Central memory CD8-positive, alpha-beta T cell (primary cell): ENCODE measurements around the gene STARD5.
"Not testable (repeated sequence)": the region's sequence is repeated elsewhere in the genome, so short reads cannot be mapped to it uniquely, and the experiment has no call there.

ENCODE experiments used
- ATAC-seq: fragments of 150-1000 bp; cut with Tn5 transposase; replicated peaks from 2 replicates; pipeline ENCODE4 v1.10.0; 2022; ENCODE audit warnings: mild to moderate bottlenecking, moderate FRiP score, moderate number of reproducible peaks; ENCODE audit not compliant: poor library complexity, severe bottlenecking; ENCODE audit errors: extremely low read depth
- DNase-seq, 2 donors: peaks; one replicate each; pipeline ENCODE4 v3.0.0; 2021; ENCODE audit warnings: low spot score in 2 of 2
- H3K27ac Mint-ChIP-seq: one replicate; pipeline ENCODE4 v1.8.0; 2022; ENCODE audit warnings: low read depth, mild to moderate bottlenecking, moderate library complexity, mixed read lengths
- H3K27me3 Mint-ChIP-seq: one replicate; pipeline ENCODE4 v1.8.0; 2022; ENCODE audit warnings: mixed read lengths
- H3K36me3 Mint-ChIP-seq: one replicate; pipeline ENCODE4 v1.8.0; 2022; ENCODE audit warnings: mild to moderate bottlenecking, moderate library complexity, mixed read lengths; ENCODE audit not compliant: insufficient read depth
- H3K4me1 Mint-ChIP-seq: one replicate; pipeline ENCODE4 v1.8.0; 2022; ENCODE audit warnings: mixed read lengths
- H3K4me3 Mint-ChIP-seq: one replicate; pipeline ENCODE4 v1.8.0; 2022; ENCODE audit warnings: mild to moderate bottlenecking, moderate library complexity, mixed read lengths
- H3K9me3 Mint-ChIP-seq: one replicate; pipeline ENCODE4 v1.8.0; 2022; ENCODE audit warnings: mixed read lengths

STARD5 gene

DNA sequence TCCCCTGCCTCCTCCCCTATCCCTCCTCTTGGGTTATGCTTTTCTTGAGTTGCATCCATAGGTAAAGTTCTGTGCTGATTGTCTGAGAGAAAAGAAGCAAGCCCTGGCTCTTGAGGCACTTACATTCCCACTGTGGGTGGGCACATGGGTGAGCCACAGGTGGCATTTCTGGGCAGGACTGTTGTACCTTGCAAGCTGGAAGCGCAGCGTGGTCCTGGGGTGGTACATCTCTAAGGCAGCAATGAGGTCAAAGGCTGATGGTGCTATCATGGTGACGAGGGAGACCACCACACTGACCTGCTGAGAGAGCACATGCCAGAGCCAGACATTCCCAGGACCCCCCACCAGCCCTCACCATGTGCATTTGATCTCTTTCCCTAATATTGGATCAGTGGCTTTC lies 25.3 kb upstream of the STARD5 start:
- DNase-seq: no peak
- no peaks in the 10 kb centered on the region for H3K4me1 Mint-ChIP-seq
- ATAC-seq: no peak
- H3K27ac Mint-ChIP-seq: no peak overlapping the region
- H3K36me3 Mint-ChIP-seq: no peaks in the 10 kb centered on the region
- no peaks in the 10 kb centered on the region for H3K9me3 Mint-ChIP-seq
- H3K4me3 Mint-ChIP-seq: no peak overlapping the region
- peaks cover 20% of the 10 kb centered on the region for H3K27me3 Mint-ChIP-seq

DNA sequence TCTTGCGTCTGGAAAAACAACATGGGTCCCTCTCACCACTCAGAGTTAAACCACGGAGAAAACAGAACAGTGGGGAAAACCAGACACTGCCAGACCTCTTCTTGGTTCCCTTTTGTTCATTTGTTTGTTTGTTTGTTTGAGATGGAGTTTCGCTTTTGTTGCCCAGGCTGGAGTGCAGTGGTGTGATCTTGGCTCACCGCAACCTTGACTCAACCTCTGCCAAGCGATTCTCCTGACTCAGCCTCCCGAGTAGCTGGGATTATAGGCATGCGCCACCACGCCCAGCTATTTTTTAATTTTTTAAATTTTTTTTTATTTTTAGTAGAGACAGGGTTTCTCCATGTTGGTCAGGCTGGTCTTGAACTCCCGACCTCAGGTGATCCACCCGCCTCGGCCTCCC lies 24.8 kb upstream of the STARD5 start:
- not testable (repeated sequence) for H3K27ac Mint-ChIP-seq, ATAC-seq, DNase-seq, H3K4me3 Mint-ChIP-seq, H3K9me3 Mint-ChIP-seq, H3K4me1 Mint-ChIP-seq, H3K36me3 Mint-ChIP-seq
- peaks cover 20% of the 10 kb centered on the region for H3K27me3 Mint-ChIP-seq

DNA sequence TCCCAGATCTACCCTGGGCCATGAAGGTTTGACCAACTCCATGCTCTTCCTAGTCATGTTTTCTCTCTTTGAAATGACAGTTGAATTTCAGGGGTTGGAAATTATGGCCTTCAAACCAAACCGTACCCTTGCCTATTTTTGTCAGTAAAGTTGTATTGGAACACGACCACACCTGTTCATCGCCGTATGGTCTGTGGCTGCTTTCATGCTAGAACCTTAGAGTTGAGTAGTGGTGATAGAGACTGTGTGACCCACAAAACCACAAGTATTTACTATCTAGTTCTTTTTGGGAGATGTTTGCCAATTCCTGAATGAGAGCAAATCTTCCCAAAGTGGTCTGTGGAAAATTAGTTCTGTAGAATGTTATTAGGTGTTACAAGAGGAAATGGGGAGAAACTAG lies 24.0 kb upstream of the STARD5 start:
- ATAC-seq (no peak), DNase-seq (no peak)
- Mint-ChIP-seq H3K27me3 (peaks cover 20% of the 10 kb centered on the region), H3K4me1 (no peaks in the 10 kb centered on the region), H3K27ac (no peak overlapping the region), H3K36me3 (no peaks in the 10 kb centered on the region), H3K4me3 (no peak overlapping the region), H3K9me3 (no peaks in the 10 kb centered on the region)

DNA sequence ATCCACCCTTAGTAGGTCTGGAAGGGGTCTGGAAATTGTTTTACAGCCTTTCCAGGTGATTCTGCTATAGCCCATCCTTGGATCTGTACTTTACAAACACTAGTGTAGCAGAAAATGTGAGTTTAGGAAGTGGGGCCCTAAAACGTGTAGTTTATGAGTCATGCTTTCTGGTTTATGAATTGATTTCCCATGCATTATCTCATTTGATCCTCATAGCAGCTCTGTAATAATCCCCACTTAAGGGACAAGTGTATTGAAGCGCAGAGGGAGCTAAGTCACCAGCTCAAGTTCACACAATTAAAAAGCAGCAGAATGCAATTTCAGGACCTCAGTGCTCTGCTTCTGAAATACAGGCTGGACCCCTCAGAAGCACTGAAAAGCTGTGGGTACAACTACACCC lies 22.7 kb upstream of the STARD5 start:
- H3K36me3 Mint-ChIP-seq: no peaks in the 10 kb centered on the region
- no peak for ATAC-seq
- H3K9me3 Mint-ChIP-seq: no peaks in the 10 kb centered on the region

DNA sequence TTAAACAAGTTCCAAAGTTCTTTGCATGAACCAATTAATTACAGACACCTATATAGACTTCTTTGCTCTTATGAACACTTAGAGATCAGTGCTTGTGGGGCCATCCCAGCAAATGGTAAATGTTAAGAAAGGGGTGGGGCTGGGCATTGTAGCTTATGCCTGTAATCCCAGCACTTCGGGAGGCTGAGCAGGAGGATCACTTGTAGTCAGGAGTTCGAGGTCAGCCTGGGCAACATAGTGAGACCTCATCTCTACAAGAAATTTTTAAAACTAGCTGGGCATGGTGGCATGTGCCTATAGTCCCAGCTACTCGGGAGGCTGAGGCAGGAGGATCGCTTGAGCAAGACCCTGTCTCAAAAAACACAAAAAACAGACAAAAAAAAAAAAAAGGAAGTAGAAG lies 19.4 kb upstream of the STARD5 start:
- Mint-ChIP-seq H3K4me1 (no peaks in the 10 kb centered on the region), H3K36me3 (no peaks in the 10 kb centered on the region), H3K9me3 (no peaks in the 10 kb centered on the region), H3K27ac (no peak overlapping the region), H3K4me3 (no peak overlapping the region), H3K27me3 (peaks cover 4% of the 10 kb centered on the region)
- DNase-seq: no peak
- ATAC-seq: no peak

More for the DNA sequence above, 22.7 kb upstream of the STARD5 start:
- peaks cover 20% of the 10 kb centered on the region for H3K27me3 Mint-ChIP-seq
- H3K27ac Mint-ChIP-seq: no peak overlapping the region
- H3K4me1 Mint-ChIP-seq: no peaks in the 10 kb centered on the region
- no peak for DNase-seq
- H3K4me3 Mint-ChIP-seq: no peak overlapping the region

DNA sequence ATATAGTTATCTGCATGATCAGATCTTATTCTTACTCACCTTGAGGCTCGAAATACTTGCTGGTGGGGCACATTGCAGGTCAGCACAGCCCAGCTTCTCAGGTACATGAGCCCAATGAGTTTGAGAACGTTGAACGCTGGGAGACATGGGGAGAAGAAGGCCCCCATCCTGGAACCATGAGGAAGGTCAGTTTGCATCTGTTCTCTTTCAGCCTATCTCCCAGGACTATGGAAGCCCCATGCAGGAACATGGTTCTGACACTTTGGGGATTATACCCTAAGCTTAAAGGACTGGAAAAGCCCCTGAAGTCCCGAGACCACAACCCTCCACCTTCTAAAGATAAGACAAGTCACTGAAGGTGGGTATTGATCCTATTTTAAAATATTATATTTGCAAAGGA lies 17.4 kb upstream of the STARD5 start:
- H3K36me3 Mint-ChIP-seq: no peaks in the 10 kb centered on the region
- no peak overlapping the region for H3K27ac Mint-ChIP-seq
- no peaks in the 10 kb centered on the region for H3K27me3 Mint-ChIP-seq
- no peak for ATAC-seq
- no peaks in the 10 kb centered on the region for H3K9me3 Mint-ChIP-seq
- H3K4me1 Mint-ChIP-seq: no peaks in the 10 kb centered on the region
- DNase-seq: no peak
- no peak overlapping the region for H3K4me3 Mint-ChIP-seq

DNA sequence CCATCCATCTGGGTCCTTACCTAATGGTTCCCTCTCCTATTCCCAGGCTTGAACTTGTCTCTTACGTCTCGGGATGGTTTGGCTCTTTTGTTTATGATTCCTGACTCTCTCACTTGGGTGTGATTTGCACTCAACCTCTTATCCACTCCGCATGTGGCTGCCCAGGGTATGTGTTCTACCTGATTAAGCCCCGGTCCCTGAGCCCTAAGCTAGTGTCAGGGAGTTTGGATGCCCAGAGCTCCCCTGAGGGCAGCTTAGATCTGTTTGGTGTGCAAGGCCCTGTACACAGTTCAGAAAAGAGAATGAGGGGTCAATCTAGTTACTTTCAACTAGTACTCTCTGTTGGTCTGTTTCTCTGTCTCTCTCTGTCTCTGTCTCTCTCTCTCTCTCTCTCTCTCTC lies 15.9 kb upstream of the STARD5 start:
- ATAC-seq (no peak), DNase-seq (no peak)
- Mint-ChIP-seq H3K4me1 (no peaks in the 10 kb centered on the region), H3K9me3 (no peaks in the 10 kb centered on the region), H3K4me3 (no peak overlapping the region), H3K36me3 (no peaks in the 10 kb centered on the region), H3K27me3 (no peaks in the 10 kb centered on the region), H3K27ac (no peak overlapping the region)

DNA sequence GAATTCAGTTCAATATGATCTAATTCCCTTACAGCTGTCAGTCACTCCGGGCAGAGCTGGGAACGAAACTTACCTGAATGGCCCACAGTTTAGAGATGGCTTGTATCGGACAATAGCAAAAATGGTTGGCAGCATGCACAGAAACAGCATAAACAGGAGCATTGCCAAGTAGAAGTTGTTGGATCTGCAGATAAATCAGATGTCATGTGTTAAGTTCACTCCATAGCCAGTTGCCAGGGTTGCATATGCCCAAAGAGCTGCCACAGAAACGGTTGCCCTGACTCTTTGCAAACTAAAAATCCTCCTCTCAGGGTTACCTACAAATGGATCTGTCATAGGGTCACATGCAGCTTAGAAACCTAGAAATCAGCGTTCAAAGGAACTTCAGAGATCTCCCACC lies 15.4 kb upstream of the STARD5 start:
- Mint-ChIP-seq H3K27ac (no peak overlapping the region), H3K9me3 (no peaks in the 10 kb centered on the region), H3K4me1 (no peaks in the 10 kb centered on the region), H3K36me3 (no peaks in the 10 kb centered on the region), H3K4me3 (no peak overlapping the region), H3K27me3 (no peaks in the 10 kb centered on the region)
- ATAC-seq: no peak
- no peak for DNase-seq

DNA sequence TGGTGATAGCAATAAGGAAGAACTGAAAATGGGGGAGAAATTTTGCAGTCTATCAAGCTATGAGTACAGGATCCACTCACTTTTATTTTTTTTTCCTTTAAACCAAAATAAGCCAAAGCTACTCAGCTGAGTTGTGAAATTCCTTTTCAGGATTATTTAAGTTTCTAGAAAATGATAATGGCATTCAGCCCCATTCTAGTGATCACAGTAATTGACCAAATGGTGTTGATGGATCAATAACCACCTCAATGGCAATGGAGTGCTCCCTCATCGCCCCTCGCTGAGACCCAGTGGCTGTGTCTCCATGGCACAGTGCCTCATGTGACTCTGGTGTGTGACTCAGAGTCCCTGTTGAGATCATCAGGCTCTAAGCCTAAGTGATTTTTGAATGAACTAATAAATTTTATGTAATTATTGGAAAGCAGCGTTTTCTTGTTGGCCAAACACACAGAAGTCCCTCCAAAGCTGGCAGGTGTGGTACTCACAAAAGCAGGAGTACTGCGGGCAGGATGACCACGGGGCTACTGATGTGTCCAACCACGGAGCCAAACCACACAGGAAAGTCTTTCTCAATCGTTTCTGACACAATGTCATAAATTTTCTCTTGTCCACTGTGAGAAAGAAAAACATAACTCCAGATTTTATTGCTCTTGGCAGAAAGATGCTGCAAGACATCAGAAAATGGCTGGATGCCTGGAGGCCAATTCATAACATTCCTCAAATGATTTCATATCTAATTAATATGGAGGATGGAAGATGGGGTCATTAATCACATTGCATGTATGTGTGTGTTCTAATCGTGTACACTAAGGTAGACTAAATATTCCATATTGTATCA lies 14.4 kb upstream of the STARD5 start:
- H3K4me1 Mint-ChIP-seq: no peaks in the 10 kb centered on the region
- no peak for DNase-seq
- no peaks in the 10 kb centered on the region for H3K27me3 Mint-ChIP-seq
- ATAC-seq: no peak
- no peak overlapping the region for H3K27ac Mint-ChIP-seq
- H3K4me3 Mint-ChIP-seq: no peak overlapping the region
- no peaks in the 10 kb centered on the region for H3K9me3 Mint-ChIP-seq
- no peaks in the 10 kb centered on the region for H3K36me3 Mint-ChIP-seq

DNA sequence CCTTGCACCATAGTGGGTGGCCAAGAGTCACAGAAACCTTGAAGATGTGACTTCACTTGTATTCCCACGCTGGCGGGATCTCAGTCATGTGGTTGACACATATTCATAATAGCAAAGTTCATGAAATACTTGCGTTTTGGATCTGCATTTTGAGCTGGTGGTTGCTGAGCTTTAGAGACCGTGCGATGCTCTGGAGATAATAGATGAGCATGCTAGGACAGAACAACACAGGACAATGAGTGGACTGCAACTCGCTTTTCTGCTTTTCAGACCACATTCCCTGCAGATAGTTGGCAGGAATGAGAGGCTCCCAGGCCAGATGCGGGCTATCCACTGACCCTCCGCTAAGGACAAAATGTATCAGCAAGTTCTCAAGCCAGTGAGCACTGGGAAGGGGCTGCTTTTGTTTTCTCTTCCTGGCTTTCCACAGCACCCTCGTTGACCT lies 13.8 kb upstream of the STARD5 start:
- Mint-ChIP-seq H3K4me1 (no peaks in the 10 kb centered on the region), H3K27me3 (no peaks in the 10 kb centered on the region), H3K36me3 (no peaks in the 10 kb centered on the region), H3K4me3 (no peak overlapping the region), H3K9me3 (no peaks in the 10 kb centered on the region), H3K27ac (no peak overlapping the region)
- DNase-seq: no peak
- ATAC-seq: no peak

DNA sequence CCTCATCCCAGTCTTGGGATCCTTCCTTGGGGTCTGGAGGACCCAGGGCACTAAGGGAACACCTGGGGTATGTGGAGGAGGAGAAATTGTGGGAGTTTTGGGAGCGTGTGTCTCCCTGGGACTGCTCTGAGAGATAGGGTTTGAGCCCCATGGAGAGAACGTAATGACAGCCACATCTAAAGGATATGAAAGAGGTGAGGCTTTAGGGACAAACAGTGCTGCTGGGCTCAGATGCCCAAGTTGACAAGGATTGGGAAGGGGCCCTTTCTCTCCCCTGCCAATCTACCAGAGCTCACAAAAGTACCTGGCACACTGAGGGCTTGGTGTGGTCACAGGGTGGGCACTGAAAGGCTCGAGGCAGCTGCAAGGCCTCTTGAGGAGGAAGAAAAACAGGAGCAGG lies 13.3 kb upstream of the STARD5 start:
- ATAC-seq (no peak), DNase-seq (no peak)
- no peaks in the 10 kb centered on the region for H3K27me3 Mint-ChIP-seq
- H3K27ac Mint-ChIP-seq: no peak overlapping the region
- H3K4me3 Mint-ChIP-seq: no peak overlapping the region
- no peaks in the 10 kb centered on the region for H3K4me1 Mint-ChIP-seq
- no peaks in the 10 kb centered on the region for H3K36me3 Mint-ChIP-seq
- H3K9me3 Mint-ChIP-seq: no peaks in the 10 kb centered on the region

DNA sequence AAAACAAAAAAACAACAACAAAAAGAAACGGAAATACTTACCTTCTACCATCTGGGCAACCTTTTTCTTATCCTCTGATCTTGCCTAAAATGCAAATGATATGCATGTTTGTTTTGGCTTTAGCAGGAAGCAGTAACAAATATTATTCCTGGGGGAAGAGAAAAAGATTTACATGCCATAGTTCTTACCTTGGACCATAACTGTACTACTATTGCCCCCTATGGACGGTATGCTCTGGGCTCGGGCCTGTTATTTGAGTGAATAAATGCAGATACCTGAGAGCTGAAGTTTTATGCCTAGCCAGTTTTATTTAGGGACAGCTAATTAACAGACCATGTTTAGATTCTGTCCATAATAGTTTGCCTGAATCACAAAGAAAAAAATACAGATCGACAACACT lies 12.6 kb upstream of the STARD5 start:
- Mint-ChIP-seq H3K4me3 (no peak overlapping the region), H3K4me1 (no peaks in the 10 kb centered on the region), H3K27ac (no peak overlapping the region), H3K9me3 (no peaks in the 10 kb centered on the region), H3K27me3 (no peaks in the 10 kb centered on the region), H3K36me3 (no peaks in the 10 kb centered on the region)
- DNase-seq: no peak
- ATAC-seq: no peak

DNA sequence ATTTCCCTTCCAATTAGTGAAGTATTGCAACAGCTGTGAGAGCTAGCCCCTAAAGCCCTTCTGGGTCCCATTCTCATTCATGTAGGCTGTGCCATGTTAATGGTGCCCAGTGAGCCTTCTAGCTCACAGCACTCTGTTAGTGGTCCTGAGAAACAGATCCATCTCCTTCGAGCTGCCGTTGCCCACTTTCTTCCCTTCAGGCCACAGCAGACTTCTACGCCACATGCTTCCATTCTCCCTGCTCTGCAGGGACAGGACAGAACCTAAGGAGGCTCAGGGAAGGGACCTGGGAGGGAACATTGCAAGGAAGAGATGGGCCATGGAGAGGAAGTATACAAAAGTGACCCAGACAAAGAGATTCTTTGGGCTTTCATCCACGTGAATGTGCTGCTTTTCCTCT lies 11.7 kb upstream of the STARD5 start:
- no peak for ATAC-seq
- H3K9me3 Mint-ChIP-seq: no peaks in the 10 kb centered on the region
- no peak overlapping the region for H3K4me3 Mint-ChIP-seq

More for the DNA sequence above, 11.7 kb upstream of the STARD5 start:
- Mint-ChIP-seq H3K27ac (no peak overlapping the region), H3K27me3 (no peaks in the 10 kb centered on the region), H3K36me3 (no peaks in the 10 kb centered on the region), H3K4me1 (no peaks in the 10 kb centered on the region)
- DNase-seq: no peak
